GM13977 (cell line): Measurements from ENCODE around the gene LIPG.
"Not testable (repeated sequence)": the region's sequence is repeated elsewhere in the genome, so short reads cannot be mapped to it uniquely, and the experiment has no call there.

Source experiments
- DNase-seq: peaks from one replicate; pipeline ENCODE4 v3.0.0; 2012; ENCODE audit warnings: low spot score
- CTCF ChIP-seq: IDR thresholded peaks from 2 replicates; pipeline ENCODE4 v1.5.1; 2012; ENCODE audit warnings: mild to moderate bottlenecking, control low read depth; ENCODE audit not compliant: insufficient read depth; ENCODE audit errors: extremely low read depth, missing control alignments
- in situ Hi-C: fragments of 300-500 bp; cut with MboI; formaldehyde crosslinking; loops from one replicate; pipeline ENCODE4 v1.12.0; 2022; ENCODE audit warnings: low sequenced_read_pairs, low pct_unique_long_range_greater_than_20kb, mixed read lengths, inconsistent platforms; ENCODE audit not compliant: unreplicated experiment

LIPG gene

GRCh38 chr18:49520661-49521145 is 41.2 kb upstream of the LIPG start:
- no peak for TF ChIP-seq CTCF
- in situ Hi-C loops = no loop called here
- no peak for DNase-seq

GRCh38 chr18:49521216-49521835 is 40.5 kb upstream of the LIPG start:
- no peak for DNase-seq
- in situ Hi-C loops = no loop called here
- TF ChIP-seq CTCF = no peak

- in situ Hi-C loops, DNase-seq: not testable (repeated sequence)
Observed at GRCh38 chr18:49523580-49524093, 38.2 kb upstream of the LIPG start.

GRCh38 chr18:49524349-49524748 is 37.5 kb upstream of the LIPG start:
- no peak for DNase-seq
- TF ChIP-seq CTCF = no peak
- in situ Hi-C loops = no loop called here

- TF ChIP-seq CTCF = no peak
- in situ Hi-C loops = no loop called here
- DNase-seq = no peak
Observed at GRCh38 chr18:49524951-49525350, 36.9 kb upstream of the LIPG start.

GRCh38 chr18:49525981-49526380 is 35.9 kb upstream of the LIPG start:
- in situ Hi-C loops = no loop called here
- no peak for DNase-seq
- TF ChIP-seq CTCF = no peak

GRCh38 chr18:49527631-49528327 is 34.1 kb upstream of the LIPG start:
- TF ChIP-seq CTCF = no peak
- no peak for DNase-seq
- in situ Hi-C loops = no loop called here
